H1 (cell line): ENCODE data around the gene EEF1AKMT2. TPM values are rescaled to one million over a fixed set of nuclear protein-coding genes. Genes with fewer than 3 reads are reported as not detected.

Experiments used
- CTCF ChIA-PET: fragments of 300-600 bp; sonication (Branson Sonifier 250); formaldehyde crosslinking; loops from one replicate; lab custom pipeline; 2021; ENCODE audit not compliant: partially characterized antibody; lab: Charles Lee
- POLR2A ChIA-PET: fragments of 300-600 bp; sonication (Branson Sonifier 250); formaldehyde crosslinking; loops from one replicate; lab custom pipeline; 2021; ENCODE audit warnings: inconsistent platforms; ENCODE audit not compliant: partially characterized antibody; lab: Charles Lee
- DNase-seq, 2 experiments: peaks; one replicate each; pipeline versions ENCODE4 v3.0.0 to v3.0.0-alpha.2; 2010 to 2022; ENCODE audit warnings: low spot score in 2 of 2, low read depth in 1 of 2, mixed read lengths in 1 of 2
- FAIRE-seq: peaks from 2 replicates; lab custom pipeline; 2011; peaks lifted over from hg19 to GRCh38; lab: Jason Lieb, UNC
- H2AFZ ChIP-seq: 2 replicates; pipeline ENCODE4 v1.8.1; 2012; ENCODE audit warnings: low read length, inconsistent platforms
- H2AK5ac ChIP-seq: 2 replicates; pipeline ENCODE4 v1.6.1; 2013; ENCODE audit warnings: low read depth, low read length
- H2BK120ac ChIP-seq: replicated peaks from 2 replicates; pipeline ENCODE3; 2013; ENCODE audit warnings: low read depth, low read length, inconsistent platforms
- H2BK12ac ChIP-seq: 2 replicates; pipeline ENCODE4 v1.6.1; 2013; ENCODE audit warnings: low read depth, low read length
- H2BK15ac ChIP-seq: 2 replicates; pipeline ENCODE4 v1.6.1; 2013; ENCODE audit warnings: low read length
- H2BK20ac ChIP-seq: 2 replicates; pipeline ENCODE4 v1.6.1; 2013; ENCODE audit warnings: low read length
- H2BK5ac ChIP-seq: 2 replicates; pipeline ENCODE4 v1.6.1; 2013; ENCODE audit warnings: low read depth, low read length
- H3K14ac ChIP-seq: 2 replicates; pipeline ENCODE4 v1.6.1; 2013; ENCODE audit warnings: inconsistent platforms; ENCODE audit not compliant: insufficient read length
- H3K18ac ChIP-seq: 2 replicates; pipeline ENCODE4 v1.6.1; 2013; ENCODE audit warnings: low read length; ENCODE audit errors: extremely low read depth
- H3K23ac ChIP-seq: 2 replicates; pipeline ENCODE4 v1.6.1; 2013; ENCODE audit warnings: inconsistent platforms; ENCODE audit not compliant: insufficient read length
- H3K23me2 ChIP-seq: 2 replicates; pipeline ENCODE4 v1.6.1; 2013; ENCODE audit warnings: low read depth, low read length
- H3K27ac ChIP-seq: 2 replicates; pipeline ENCODE4 v1.6.1; 2011; ENCODE audit warnings: low read depth, low read length, inconsistent platforms
- H3K27me3 ChIP-seq, 4 experiments: replicated peaks in 1 of 4; 1 replicate in 1 of 4; 2 replicates in 3 of 4; pipeline versions ENCODE4 v1.6.1 to v1.8.1; 2011 to 2013; ENCODE audit warnings: low read length in 3 of 4, mild to moderate bottlenecking in 3 of 4, inconsistent platforms in 2 of 4, mixed read lengths in 2 of 4, moderate library complexity in 1 of 4; ENCODE audit not compliant: control insufficient read depth in 3 of 4, insufficient read depth in 3 of 4; ENCODE audit errors: extremely low read depth in 1 of 4
- H3K36me3 ChIP-seq, 4 experiments: 2 replicates each; pipeline versions ENCODE4 v1.6.1 to v1.8.1; 2011 to 2013; ENCODE audit warnings: mild to moderate bottlenecking in 4 of 4, low read length in 3 of 4, moderate library complexity in 2 of 4, control low read depth in 1 of 4, inconsistent platforms in 1 of 4; ENCODE audit not compliant: insufficient read depth in 4 of 4, control insufficient read depth in 2 of 4
- H3K4ac ChIP-seq: replicated peaks from 2 replicates; pipeline ENCODE3; 2013; ENCODE audit warnings: low read length, low read depth, mixed read lengths, inconsistent platforms; ENCODE audit not compliant: insufficient read length
- H3K4me1 ChIP-seq, 4 experiments: replicated peaks in 1 of 4; 1 replicate in 1 of 4; 2 replicates in 3 of 4; pipeline versions ENCODE4 v1.6.1 to v1.8.1; 2011 to 2013; ENCODE audit warnings: low read length in 3 of 4, inconsistent platforms in 2 of 4, mixed read lengths in 1 of 4; ENCODE audit not compliant: insufficient read depth in 4 of 4, control insufficient read depth in 3 of 4
- H3K4me2 ChIP-seq, 2 experiments: 2 replicates each; pipeline versions ENCODE4 v1.6.1 to v1.8.1; 2011 to 2013; ENCODE audit warnings: low read depth in 2 of 2, low read length in 2 of 2, control low read depth in 1 of 2, inconsistent platforms in 1 of 2, mild to moderate bottlenecking in 1 of 2; ENCODE audit not compliant: insufficient read depth in 1 of 2
- H3K4me3 ChIP-seq, 4 experiments: fragments of 200-600, 300-600 bp in 1 of 4; sonication (generic), shearing (Covaris generic), sonication (Bioruptor Twin) in 1 of 4; 2 replicates each; pipeline versions ENCODE4 v1.5.1 to v1.8.1; 2011 to 2016; ENCODE audit warnings: low read length in 4 of 4, low read depth in 3 of 4, control low read depth in 2 of 4, inconsistent platforms in 2 of 4, mild to moderate bottlenecking in 2 of 4, mixed read lengths in 1 of 4, moderate library complexity in 1 of 4; ENCODE audit not compliant: insufficient read depth in 2 of 4; ENCODE audit errors: extremely low read depth in 1 of 4
- H3K56ac ChIP-seq: replicated peaks from 2 replicates; pipeline ENCODE3; 2013; ENCODE audit warnings: low read depth, mild to moderate bottlenecking, mixed read lengths, low read length, inconsistent platforms; ENCODE audit not compliant: insufficient read length
- H3K79me1 ChIP-seq: 2 replicates; pipeline ENCODE4 v1.6.1; 2013; ENCODE audit warnings: low read depth, low read length, control low read depth
- H3K79me2 ChIP-seq, 2 experiments: 2 replicates each; pipeline versions ENCODE4 v1.6.1 to v1.8.1; 2012 to 2013; ENCODE audit warnings: low read length in 2 of 2, mild to moderate bottlenecking in 2 of 2, inconsistent platforms in 1 of 2; ENCODE audit not compliant: insufficient read depth in 2 of 2, control insufficient read depth in 1 of 2
- H3K9ac ChIP-seq, 4 experiments: replicated peaks in 1 of 4; 1 replicate in 1 of 4; 2 replicates in 3 of 4; pipeline versions ENCODE4 v1.6.1 to v1.8.1; 2011 to 2013; ENCODE audit warnings: low read depth in 3 of 4, low read length in 3 of 4, control low read depth in 2 of 4, mild to moderate bottlenecking in 2 of 4, moderate library complexity in 2 of 4, inconsistent platforms in 1 of 4; ENCODE audit errors: extremely low read depth in 1 of 4
- H3K9me3 ChIP-seq, 2 experiments: 2 replicates each; pipeline versions ENCODE4 v1.6.1 to v1.8.1; 2012 to 2013; ENCODE audit warnings: mild to moderate bottlenecking in 2 of 2, moderate library complexity in 2 of 2, control low read depth in 1 of 2, inconsistent platforms in 1 of 2, low read depth in 1 of 2, low read length in 1 of 2, mixed read lengths in 1 of 2; ENCODE audit not compliant: insufficient read depth in 2 of 2
- H4K20me1 ChIP-seq, 2 experiments: replicated peaks in 1 of 2; 2 replicates each; pipeline versions ENCODE3 to v1.8.1; 2011 to 2013; ENCODE audit warnings: inconsistent platforms in 2 of 2, low read length in 2 of 2, mild to moderate bottlenecking in 1 of 2; ENCODE audit not compliant: insufficient read depth in 2 of 2, control insufficient read depth in 1 of 2
- H4K5ac ChIP-seq: 2 replicates; pipeline ENCODE4 v1.6.1; 2013; ENCODE audit warnings: low read length, low read depth, mixed read lengths, inconsistent platforms; ENCODE audit not compliant: insufficient read length
- H4K8ac ChIP-seq: 2 replicates; pipeline ENCODE4 v1.8.0; 2013; ENCODE audit warnings: mild to moderate bottlenecking, moderate library complexity, low read length, inconsistent platforms; ENCODE audit not compliant: insufficient read depth; ENCODE audit errors: extremely low read depth
- H4K91ac ChIP-seq: replicated peaks from 2 replicates; pipeline ENCODE3; 2013; ENCODE audit warnings: low read length, mixed read lengths, inconsistent platforms; ENCODE audit not compliant: insufficient read length
- CTCF ChIP-seq, 3 experiments: IDR thresholded peaks; 1 replicate in 2 of 3; 2 replicates in 1 of 3; pipeline versions ENCODE4 v1.5.1 to v1.6.1; 2011; ENCODE audit warnings: low read length in 3 of 3, mild to moderate bottlenecking in 3 of 3, inconsistent platforms in 2 of 3, low read depth in 1 of 3, moderate library complexity in 1 of 3; ENCODE audit not compliant: insufficient read depth in 1 of 3; ENCODE audit errors: control extremely low read depth in 1 of 3
- TAF7 ChIP-seq: optimal IDR thresholded peaks from 2 replicates; pipeline ENCODE3; 2011; ENCODE audit warnings: low read depth, mild to moderate bottlenecking, inconsistent platforms, low read length, moderate library complexity, borderline replicate concordance
- WGBS, 2 experiments: shearing (Covaris generic) in 1 of 2; methylation state at CpG; one replicate each; pipeline versions ENCODE4 v1.1.6 to v1.1.7; 2013 to 2015; ENCODE audit warnings: low lambda C conversion rate in 2 of 2, mixed read lengths in 2 of 2, inconsistent platforms in 1 of 2, low coverage in 1 of 2, missing lambda C conversion rate in 1 of 2; ENCODE audit not compliant: insufficient replicate concordance in 2 of 2, insufficient coverage in 1 of 2, insufficient read length in 1 of 2; ENCODE audit errors: extremely low coverage in 1 of 2, missing lambda C conversion rate in 1 of 2; 5-methylcytosine and 5-hydroxymethylcytosine counted together
- polyA plus RNA-seq, 7 experiments: library from polyadenylated mRNA; depleted of rRNA in 3 of 7; stranded (reverse) in 5 of 7; unstranded in 2 of 7; fragments of >200 nt in 5 of 7; fragments of 200-250 nt in 2 of 7; gene quantifications; 1 replicate in 5 of 7; 2 replicates in 1 of 7; 4 replicates in 1 of 7; pipeline versions ENCODE4 v1.2.1 to v1.2.3, GENCODE V29; 2011 to 2013; ENCODE audit warnings: missing spikeins in 2 of 7, mixed read lengths in 2 of 7
- total RNA-seq: library from RNA; stranded (reverse); fragmentation: NEBNext Ultra II Directional; extraction: Animal tissue kit (Norgen Biotek cat#: 25700); gene quantifications from 2 replicates; pipeline ENCODE4 v1.2.1, GENCODE V29; 2021

The EEF1AKMT2 gene
- total and polyA plus RNA-seq, 2 of the 8 experiments (the other 6 are each of a cell fraction or from before 2014, with no cell fraction given), result 9.8 to 26.8 TPM

- Histone ChIP-seq H4K5ac (no peak overlapping the region), H4K91ac (no peak overlapping the region), H4K8ac (no peak overlapping the region), H3K4me1 (no peaks in the 10 kb centered on the region), H2BK5ac (no peak overlapping the region), H3K18ac (no peak overlapping the region), H2BK20ac (no peak overlapping the region), H3K23ac (no peak overlapping the region), H3K27ac (no peak overlapping the region), H3K9ac (no peak overlapping the region), H3K79me1 (no peaks in the 10 kb centered on the region), H3K27me3 (no peaks in the 10 kb centered on the region), H2BK15ac (no peak overlapping the region), H3K9me3 (no peaks in the 10 kb centered on the region), H3K4me2 (no peak overlapping the region), H2AFZ (no peak overlapping the region), H2BK120ac (no peak overlapping the region), H2AK5ac (no peak overlapping the region), H3K4me3 (no peak overlapping the region), H3K36me3 (peaks cover 8 to 58% (median 37%) of the 10 kb centered on the region in 4 experiments), H3K23me2 (no peaks in the 10 kb centered on the region), H4K20me1 (no peaks in the 10 kb centered on the region), H3K4ac (no peak overlapping the region), H3K79me2 (no peaks in the 10 kb centered on the region), H2BK12ac (no peak overlapping the region), H3K14ac (no peak overlapping the region), H3K56ac (no peak overlapping the region)
- ChIA-PET CTCF (interaction anchor here (0.6 to 3.3 kb wide), 22 partner anchors 12 to 278 kb away, joined by 3 to 15 read pairs (median 4); no protein-coding TSS in a partner anchor), POLR2A (no interaction called here)
- no peak for DNase-seq
- 90% methylated on average over 3 of the region's 3 CpGs; no CpG with 5 or more reads in 1 of the 2 experiments for WGBS, 2 experiments
- no peak for FAIRE-seq
- peak in 1 of 3 experiments; percentile 30; a peak in 1 of 4 replicates for TF ChIP-seq CTCF (IDR thresholded peaks at IDR 0.05; ENCODE audit: control extremely low read depth in 1 of 3, insufficient read depth in 1 of 3, low read depth in 1 of 3, low read length in 3 of 3)
- no peak for TF ChIP-seq TAF7
Observed at GRCh38 chr10:124827474-124827873, 35.8 kb upstream of the EEF1AKMT2 start.
